GM13976 (cell line): Measurements from ENCODE around the gene ACACA.

Source experiments
- DNase-seq: peaks from one replicate; pipeline ENCODE4 v3.0.0; 2012; ENCODE audit warnings: low spot score
- in situ Hi-C: fragments of 300-500 bp; cut with MboI; formaldehyde crosslinking; loops from one replicate; pipeline ENCODE4 v1.12.0; 2022; ENCODE audit warnings: low sequenced_read_pairs, mixed read lengths, inconsistent platforms; ENCODE audit not compliant: unreplicated experiment
- TF ChIP-seq, protein P1 (sequence below): IDR thresholded peaks from 2 replicates; pipeline ENCODE4 v1.5.1; 2012; ENCODE audit warnings: borderline replicate concordance, mild to moderate bottlenecking; ENCODE audit not compliant: insufficient read depth; ENCODE audit errors: extremely low read depth, missing control alignments, control extremely low read depth

The ACACA gene

GRCh38 chr17:37207103-37207502, 199.5 kb downstream of the ACACA start:
- DNase-seq: no peak
- in situ Hi-C loops: no loop called here
- TF ChIP-seq, protein P1, sequence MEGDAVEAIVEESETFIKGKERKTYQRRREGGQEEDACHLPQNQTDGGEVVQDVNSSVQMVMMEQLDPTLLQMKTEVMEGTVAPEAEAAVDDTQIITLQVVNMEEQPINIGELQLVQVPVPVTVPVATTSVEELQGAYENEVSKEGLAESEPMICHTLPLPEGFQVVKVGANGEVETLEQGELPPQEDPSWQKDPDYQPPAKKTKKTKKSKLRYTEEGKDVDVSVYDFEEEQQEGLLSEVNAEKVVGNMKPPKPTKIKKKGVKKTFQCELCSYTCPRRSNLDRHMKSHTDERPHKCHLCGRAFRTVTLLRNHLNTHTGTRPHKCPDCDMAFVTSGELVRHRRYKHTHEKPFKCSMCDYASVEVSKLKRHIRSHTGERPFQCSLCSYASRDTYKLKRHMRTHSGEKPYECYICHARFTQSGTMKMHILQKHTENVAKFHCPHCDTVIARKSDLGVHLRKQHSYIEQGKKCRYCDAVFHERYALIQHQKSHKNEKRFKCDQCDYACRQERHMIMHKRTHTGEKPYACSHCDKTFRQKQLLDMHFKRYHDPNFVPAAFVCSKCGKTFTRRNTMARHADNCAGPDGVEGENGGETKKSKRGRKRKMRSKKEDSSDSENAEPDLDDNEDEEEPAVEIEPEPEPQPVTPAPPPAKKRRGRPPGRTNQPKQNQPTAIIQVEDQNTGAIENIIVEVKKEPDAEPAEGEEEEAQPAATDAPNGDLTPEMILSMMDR: no peak

GRCh38 chr17:37206299-37206698, 200.3 kb downstream of the ACACA start:
- in situ Hi-C loops: no loop called here
- TF ChIP-seq, protein P1: no peak
- no peak for DNase-seq

- no peak for DNase-seq
- in situ Hi-C loops: no loop called here
- TF ChIP-seq, protein P1: no peak
These were observed 206.1 kb downstream of the ACACA start for GRCh38 chr17:37200497-37200896.

- in situ Hi-C loops: no loop called here
- DNase-seq: no peak
These were observed 209.3 kb downstream of the ACACA start for GRCh38 chr17:37197336-37197735.

GRCh38 chr17:37194208-37194607, 212.4 kb downstream of the ACACA start:
- no peak for DNase-seq
- TF ChIP-seq, protein P1: no peak
- in situ Hi-C loops: no loop called here

More at GRCh38 chr17:37197336-37197735, 209.3 kb downstream of the ACACA start:
- TF ChIP-seq, protein P1: no peak

- TF ChIP-seq, protein P1: no peak
- in situ Hi-C loops: no loop called here
- no peak for DNase-seq
These were observed 215.4 kb downstream of the ACACA start for GRCh38 chr17:37191219-37191618.

DNA sequence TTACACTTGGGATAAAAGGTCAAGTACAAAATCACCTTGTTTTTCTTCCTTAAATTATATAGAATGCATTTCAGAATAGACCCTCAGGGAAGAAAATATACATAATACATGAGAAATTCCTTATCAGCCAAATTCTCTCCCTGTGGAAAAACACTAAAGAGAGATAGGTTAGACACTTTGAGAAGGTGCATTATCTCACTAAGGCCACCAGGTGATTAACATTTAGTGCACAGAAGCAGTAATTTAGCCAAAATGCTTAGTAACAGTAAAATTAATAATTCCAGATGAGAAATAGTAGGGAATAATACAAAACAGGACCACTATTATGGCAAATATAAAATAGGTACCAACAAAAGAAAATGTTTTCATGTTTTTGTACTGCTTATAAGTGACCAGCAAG, 216.1 kb downstream of the ACACA start:
- no peak for DNase-seq
- TF ChIP-seq, protein P1: no peak
- in situ Hi-C loops: no loop called here
